ENCODE measurements around the gene ZFX.

ZFX gene

GRCh38 chrX:24235084-24235710 lies 85.7 kb downstream of the ZFX start:
- DNase-seq (ENCODE audit: low read depth in 2 of 2) = no peak

GRCh38 chrX:24241822-24242648 lies 92.5 kb downstream of the ZFX start:
- DNase-seq (ENCODE audit: low read depth in 2 of 2) = no peak

- no peak for DNase-seq (ENCODE audit: low read depth in 2 of 2)
Measured at GRCh38 chrX:24242649-24243175, 93.2 kb downstream of the ZFX start.

- no peak for DNase-seq (ENCODE audit: low read depth in 2 of 2)
Measured at GRCh38 chrX:24243188-24243587, 93.7 kb downstream of the ZFX start.

GRCh38 chrX:24243692-24244091 lies 94.2 kb downstream of the ZFX start:
- DNase-seq (ENCODE audit: low read depth in 2 of 2) = no peak

GRCh38 chrX:24245202-24245601 lies 95.7 kb downstream of the ZFX start:
- DNase-seq (ENCODE audit: low read depth in 2 of 2) = no peak

GRCh38 chrX:24248042-24248441 lies 98.5 kb downstream of the ZFX start:
- no peak for DNase-seq (ENCODE audit: low read depth in 2 of 2)

- no peak for DNase-seq (ENCODE audit: low read depth in 2 of 2)
Measured at GRCh38 chrX:24253030-24253429, 103.5 kb downstream of the ZFX start.

- no peak for DNase-seq (ENCODE audit: low read depth in 2 of 2)
Measured at GRCh38 chrX:24253469-24253868, 103.9 kb downstream of the ZFX start.

GRCh38 chrX:24257011-24257410 lies 107.5 kb downstream of the ZFX start:
- no peak for DNase-seq (ENCODE audit: low read depth in 2 of 2)

- DNase-seq (ENCODE audit: low read depth in 2 of 2) = no peak
Measured at GRCh38 chrX:24259544-24260240, 110.2 kb downstream of the ZFX start.

- DNase-seq (ENCODE audit: low read depth in 2 of 2) = no peak
Measured at GRCh38 chrX:24260842-24261550, 111.5 kb downstream of the ZFX start.

- DNase-seq (ENCODE audit: low read depth in 2 of 2) = no peak
Measured at GRCh38 chrX:24262309-24262708, 112.8 kb downstream of the ZFX start.

GRCh38 chrX:24264383-24264782 lies 114.9 kb downstream of the ZFX start:
- DNase-seq (ENCODE audit: low read depth in 2 of 2) = no peak

Measured in stimulated activated CD8-positive, alpha-beta memory T cell treated with anti-CD3 and anti-CD28 coated beads, Interleukin-7, amount 100 ng/mL, for 4 hours (primary cell).